ENCODE measurements around the gene PPT2.
A peak's percentile ranks its signal among the peaks of the same experiment; 100 is the strongest.

The PPT2 gene

DNA sequence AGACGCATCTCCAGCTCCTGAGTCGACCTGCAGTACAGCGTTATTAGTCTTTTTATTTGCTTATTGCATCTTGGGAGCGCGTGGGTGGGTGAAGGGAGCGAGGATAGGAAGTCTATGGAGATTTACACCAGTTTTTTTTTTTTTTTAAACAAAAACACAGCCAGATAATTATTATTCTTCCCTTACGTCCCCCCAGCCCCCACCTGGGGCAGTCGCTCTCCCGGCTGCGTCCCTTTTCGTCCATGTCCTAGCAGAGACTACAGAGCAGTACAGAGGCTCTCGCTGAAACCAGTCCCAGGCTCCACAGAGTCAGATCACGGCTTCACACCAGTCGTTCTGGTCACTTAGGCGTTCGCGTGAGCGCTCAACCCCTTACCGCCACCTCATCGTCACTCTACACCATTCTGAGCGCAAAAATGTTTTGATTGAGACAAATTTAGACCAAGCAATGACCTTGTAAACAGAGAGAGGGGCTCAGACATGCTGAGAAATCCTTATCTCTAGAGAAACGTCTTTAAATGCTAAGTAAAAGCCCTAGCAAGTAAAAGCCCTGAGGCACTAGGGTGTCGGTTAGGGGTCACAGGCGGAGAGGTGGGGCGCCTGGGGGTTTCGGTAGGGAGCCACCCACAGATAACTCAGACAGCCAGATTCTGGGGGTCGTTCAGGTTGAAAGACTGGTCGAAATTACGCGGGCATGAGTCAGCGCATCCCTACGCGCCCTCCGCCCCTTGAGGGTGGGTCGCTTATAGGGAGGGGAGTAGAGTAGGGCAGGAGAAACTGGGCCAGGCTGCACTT is 975 bp upstream of the PPT2 start:
- peak; percentile 34 for DNase-seq

DNA sequence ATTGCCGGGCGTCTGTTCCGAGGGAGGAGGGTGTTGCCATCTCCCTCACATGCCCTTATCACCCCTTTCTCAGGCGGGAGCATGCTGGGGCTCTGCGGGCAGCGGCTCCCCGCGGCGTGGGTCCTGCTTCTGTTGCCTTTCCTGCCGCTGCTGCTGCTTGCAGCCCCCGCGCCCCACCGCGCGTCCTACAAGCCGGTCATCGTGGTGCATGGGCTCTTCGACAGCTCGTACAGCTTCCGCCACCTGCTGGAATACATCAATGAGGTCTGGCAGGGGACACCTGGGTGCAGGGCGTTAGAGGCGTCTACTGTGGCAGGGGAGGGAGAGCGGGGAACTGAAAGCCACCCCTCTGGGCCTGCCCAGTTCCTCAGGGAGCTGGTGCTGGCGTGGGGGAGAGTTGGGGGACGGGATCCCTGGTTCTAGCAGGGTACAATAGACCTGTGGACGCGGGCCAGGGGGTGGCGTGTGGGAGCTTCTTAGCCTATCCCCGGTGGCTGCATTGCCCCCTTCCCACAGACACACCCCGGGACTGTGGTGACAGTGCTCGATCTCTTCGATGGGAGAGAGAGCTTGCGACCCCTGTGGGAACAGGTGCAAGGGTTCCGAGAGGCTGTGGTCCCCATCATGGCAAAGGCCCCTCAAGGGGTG is 697 bp downstream of the PPT2 start:
- DNase-seq, result peak; percentile 63

- no peak for DNase-seq
These were observed 3.0 kb downstream of the PPT2 start for GRCh38 chr6:32156891-32157290.

DNA sequence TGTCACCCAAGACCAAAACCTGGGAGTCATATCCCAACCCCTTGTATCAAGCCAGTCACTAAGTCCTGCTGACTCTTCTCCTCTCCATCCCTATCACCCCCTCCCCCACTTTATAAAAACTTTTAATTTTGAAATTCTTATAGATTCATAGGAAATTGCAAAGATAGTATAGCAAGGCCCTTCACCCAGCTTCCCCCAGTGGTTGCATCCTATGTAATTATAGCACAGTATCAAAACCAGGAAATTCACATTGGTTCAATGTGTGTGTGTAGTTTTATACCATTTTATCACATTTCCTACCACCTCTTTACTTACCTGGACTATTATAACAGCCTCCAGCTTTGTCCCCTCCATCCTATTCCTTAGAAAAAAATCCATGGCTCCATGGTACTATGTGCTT is 4.1 kb downstream of the PPT2 start:
- DNase-seq, result no peak

- DNase-seq, result no peak
These were observed 9.8 kb downstream of the PPT2 start for GRCh38 chr6:32163559-32164258.

DNA sequence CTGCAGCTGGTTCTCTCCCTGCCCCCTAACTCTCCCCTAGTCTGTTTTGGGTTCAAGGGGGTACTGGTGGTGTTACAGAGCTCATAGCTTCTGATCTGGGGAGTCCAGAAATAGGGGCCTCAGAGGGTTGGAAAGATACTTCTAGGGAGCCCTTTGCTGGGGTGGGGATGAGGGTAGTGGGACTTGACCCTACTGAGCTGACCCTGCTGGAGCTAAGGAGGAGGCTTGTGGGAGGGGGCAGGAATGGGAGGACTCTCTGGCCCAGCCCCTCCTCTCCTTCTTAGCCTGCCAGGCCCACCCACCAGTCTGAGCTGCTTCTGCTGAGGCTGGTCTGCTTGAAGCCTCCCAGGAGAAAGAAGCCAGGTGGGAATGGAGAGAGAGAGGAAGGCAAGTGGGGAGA is 10.4 kb downstream of the PPT2 start, which contains the start of gene EGFL8:
Gene EGFL8, plus strand, starts transcription at position 301 of the 400 bp plus-strand sequence. CDS start 1,571 bp downstream, outside the sequence.
- DNase-seq, result no peak

DNA sequence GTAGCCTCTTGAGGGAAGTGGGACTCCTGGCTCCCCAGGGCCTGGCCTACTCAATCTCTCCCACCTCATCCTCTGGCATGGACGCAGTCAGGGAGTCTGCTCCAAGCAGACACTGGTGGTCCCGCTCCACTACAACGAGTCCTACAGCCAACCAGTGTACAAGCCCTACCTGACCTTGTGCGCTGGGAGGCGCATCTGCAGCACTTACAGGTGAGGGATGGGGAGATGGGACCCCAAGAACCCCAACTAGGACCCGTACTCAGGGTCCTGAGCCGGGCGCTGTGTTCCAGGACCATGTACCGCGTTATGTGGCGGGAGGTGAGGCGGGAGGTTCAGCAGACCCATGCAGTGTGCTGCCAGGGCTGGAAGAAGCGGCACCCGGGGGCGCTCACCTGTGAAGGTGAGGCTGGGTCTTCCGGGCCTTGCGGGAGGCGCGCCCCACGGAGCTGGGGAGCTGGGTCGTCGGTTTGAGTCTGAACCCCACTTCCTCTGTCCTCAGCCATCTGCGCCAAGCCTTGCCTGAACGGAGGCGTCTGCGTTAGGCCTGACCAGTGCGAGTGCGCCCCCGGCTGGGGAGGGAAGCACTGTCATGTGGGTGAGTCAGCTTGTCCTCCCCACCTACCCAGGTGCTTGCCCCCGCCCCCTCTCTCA is 12.6 kb downstream of the PPT2 start:
- no peak for DNase-seq

DNA sequence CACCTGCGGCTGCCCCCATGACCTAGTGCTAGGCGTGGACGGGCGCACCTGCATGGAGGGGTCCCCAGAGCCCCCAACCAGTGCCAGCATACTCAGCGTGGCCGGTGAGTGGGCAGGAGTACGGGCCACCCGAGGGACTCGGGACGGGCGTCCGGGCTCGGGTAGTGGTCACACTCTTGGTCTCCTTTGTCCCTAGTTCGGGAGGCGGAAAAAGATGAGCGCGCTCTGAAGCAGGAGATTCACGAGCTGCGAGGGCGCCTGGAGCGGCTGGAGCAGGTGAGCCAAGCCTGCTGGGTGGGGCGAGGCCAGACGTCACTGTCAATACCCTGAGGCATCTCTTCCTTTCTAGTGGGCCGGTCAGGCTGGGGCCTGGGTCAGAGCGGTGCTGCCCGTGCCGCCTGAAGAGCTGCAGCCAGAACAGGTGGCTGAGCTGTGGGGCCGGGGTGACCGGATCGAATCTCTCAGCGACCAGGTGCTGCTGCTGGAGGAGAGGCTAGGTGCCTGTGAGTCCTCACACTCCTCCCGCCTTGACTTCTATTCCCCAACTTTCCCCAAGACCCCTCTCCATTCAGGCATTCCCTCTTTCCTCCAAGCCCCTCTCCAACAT is 13.3 kb downstream of the PPT2 start:
- no peak for DNase-seq

GRCh38 chr6:32167761-32168262 is 13.9 kb downstream of the PPT2 start:
- DNase-seq, result no peak

- DNase-seq, result no peak
These were observed 14.4 kb downstream of the PPT2 start for GRCh38 chr6:32168350-32168749.

DNA sequence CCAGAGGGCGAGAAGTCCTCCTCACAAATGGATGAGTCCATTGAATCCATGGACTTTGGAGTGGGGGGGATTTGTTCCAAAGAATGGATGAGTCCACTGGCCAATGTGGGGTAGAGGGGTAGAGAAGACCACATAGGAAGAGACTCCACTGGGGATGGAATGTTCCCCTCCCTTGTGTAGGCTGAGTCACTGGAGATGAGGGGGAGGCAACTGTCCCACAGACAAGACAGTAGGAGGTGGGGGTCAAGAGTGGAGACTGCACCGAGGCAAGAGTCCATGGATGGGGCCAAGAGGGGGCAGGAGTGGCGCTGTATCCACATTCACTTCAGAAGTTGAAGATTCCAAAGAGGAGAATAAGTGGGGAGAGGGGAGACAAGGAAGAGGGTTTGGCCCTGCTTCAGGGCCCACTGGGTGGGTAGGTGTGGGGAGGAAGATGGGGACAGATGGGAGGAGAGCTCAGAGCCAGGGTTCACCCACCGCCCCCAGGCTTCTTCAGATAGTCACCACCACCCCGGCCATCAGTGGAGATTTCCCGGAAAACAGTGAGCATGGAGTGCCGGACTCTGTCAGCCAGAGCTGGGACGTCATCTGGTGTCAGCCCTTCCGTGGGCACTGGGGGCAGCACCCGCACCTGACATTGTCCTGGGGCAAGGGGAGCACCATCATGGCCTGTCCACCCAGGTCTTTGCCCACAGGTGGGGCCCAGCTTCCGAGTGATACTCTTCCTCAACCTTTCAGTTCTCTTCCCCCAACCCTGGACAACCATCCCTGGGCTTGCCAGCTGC is 15.1 kb downstream of the PPT2 start:
- DNase-seq, result peak; percentile 36

GRCh38 chr6:32170294-32170693 is 16.4 kb downstream of the PPT2 start:
- no peak for DNase-seq

- no peak for DNase-seq
These were observed 17.3 kb downstream of the PPT2 start for GRCh38 chr6:32171234-32171633.

- DNase-seq, result no peak
These were observed 19.2 kb downstream of the PPT2 start for GRCh38 chr6:32173051-32173727.

DNA sequence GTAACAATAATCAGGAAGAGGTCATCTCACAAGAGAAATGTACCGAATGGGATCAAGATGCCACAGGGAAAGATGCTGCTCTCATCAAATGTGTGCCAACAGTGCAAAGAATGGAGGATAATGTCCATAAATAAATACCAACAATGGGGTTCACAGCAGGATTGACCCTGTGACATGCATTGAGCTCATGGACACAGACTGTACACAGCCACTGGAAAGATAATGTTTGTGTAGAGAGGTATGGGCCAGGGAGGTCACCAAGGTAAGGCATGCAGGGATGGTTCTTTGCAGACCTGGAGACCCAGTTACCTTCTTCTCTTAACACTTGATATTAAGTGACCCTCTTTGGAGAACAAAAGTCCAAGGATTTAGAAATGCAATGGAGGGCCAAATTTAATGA is 20.5 kb downstream of the PPT2 start:
- no peak for DNase-seq

- DNase-seq, result no peak
These were observed 21.4 kb downstream of the PPT2 start for GRCh38 chr6:32175322-32175710.

GRCh38 chr6:32175711-32176475 is 22.0 kb downstream of the PPT2 start, which contains the start of gene AGPAT1:
Gene AGPAT1 (minus strand): TSS chr6:32176084. CDS start chr6:32171496, 4,588 bp downstream.
- DNase-seq, result peak; percentile 97

- peak; percentile 51 for DNase-seq
These were observed 22.7 kb downstream of the PPT2 start for GRCh38 chr6:32176476-32177182.

DNA sequence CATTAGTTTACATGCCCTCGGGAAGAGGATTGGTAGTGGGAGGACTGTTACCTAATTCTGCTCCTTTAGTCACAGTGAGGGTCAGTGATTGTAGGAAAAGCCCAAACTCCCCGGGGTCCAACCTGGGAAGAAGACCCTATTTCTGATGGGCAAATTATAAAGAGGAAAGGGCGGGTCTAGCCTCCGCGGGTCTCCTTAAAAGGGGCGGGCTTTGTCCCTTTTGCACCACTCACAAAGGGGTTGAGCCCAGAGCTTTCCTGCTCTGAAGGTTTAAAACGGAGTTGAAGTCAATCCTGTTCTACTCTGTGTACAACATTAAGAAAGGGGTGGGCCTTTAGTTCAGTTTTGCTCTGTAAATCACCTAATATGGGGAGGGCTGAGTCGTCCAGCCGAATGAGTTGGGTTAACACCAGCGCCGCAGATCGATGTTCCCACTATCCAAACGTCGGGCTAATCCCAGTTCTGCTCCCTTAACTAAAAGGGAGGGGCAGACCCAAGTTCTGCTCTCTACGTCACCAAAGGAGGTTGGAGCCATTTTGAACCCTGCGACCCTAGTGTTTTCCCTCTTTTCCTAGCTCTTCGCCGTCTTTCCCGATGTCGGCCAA is 23.3 kb downstream of the PPT2 start:
- DNase-seq, result no peak

All from fibroblast of upper back skin (primary cell).